GM23338 (cell line): ENCODE measurements around the gene EREG. TPM values are rescaled to one million over a fixed set of nuclear protein-coding genes. Genes with fewer than 3 reads are reported as not detected.

Experiments used
- ATAC-seq: fragments of 200-7000 bp; cut with Tn5 transposase; 3 replicates; pipeline ENCODE4 v1.9.1; 2020
- DNase-seq: peaks from one replicate; pipeline ENCODE4 v3.0.0-alpha.2; 2015; ENCODE audit warnings: low spot score
- H2AFZ ChIP-seq: fragments of 200-600 bp; sonication (generic); 2 replicates; pipeline ENCODE4 v1.8.0; 2016; ENCODE audit warnings: antibody characterized with exemption, mild to moderate bottlenecking, moderate library complexity
- H3F3A ChIP-seq: fragments of 200-600 bp; sonication (generic); replicated peaks from 2 replicates; pipeline ENCODE4 v1.8.0; 2017; ENCODE audit warnings: antibody characterized with exemption, mixed run types, low read depth
- H3K27ac ChIP-seq: fragments of 200-600 bp; sonication (generic); 2 replicates; pipeline ENCODE4 v1.6.1; 2016; ENCODE audit warnings: low read depth
- H3K27me3 ChIP-seq: fragments of 200-600 bp; sonication (generic); 2 replicates; pipeline ENCODE4 v1.8.0; 2016; ENCODE audit warnings: mild to moderate bottlenecking, mixed run types, moderate library complexity; ENCODE audit not compliant: insufficient read depth
- H3K36me3 ChIP-seq: fragments of 200-600 bp; sonication (generic); 2 replicates; pipeline ENCODE4 v1.8.0; 2016; ENCODE audit warnings: mild to moderate bottlenecking; ENCODE audit not compliant: insufficient read depth
- H3K4me1 ChIP-seq: fragments of 200-600 bp; sonication (generic); 2 replicates; pipeline ENCODE4 v1.8.0; 2016; ENCODE audit warnings: mild to moderate bottlenecking, moderate library complexity; ENCODE audit not compliant: insufficient read depth
- H3K4me2 ChIP-seq: fragments of 200-600 bp; sonication (generic); 2 replicates; pipeline ENCODE4 v1.7.1; 2017; ENCODE audit warnings: mixed run types
- H3K4me3 ChIP-seq: fragments of 200-600 bp; sonication (generic); 2 replicates; pipeline ENCODE4 v1.6.1; 2016; ENCODE audit warnings: mixed run types
- H3K79me2 ChIP-seq: fragments of 200-600 bp; sonication (generic); replicated peaks from 2 replicates; pipeline ENCODE4 v1.8.0; 2017; ENCODE audit warnings: mild to moderate bottlenecking; ENCODE audit not compliant: insufficient read depth
- H3K9me2 ChIP-seq: fragments of 200-600 bp; sonication (generic); 2 replicates; pipeline ENCODE4 v1.8.0; 2017; ENCODE audit not compliant: insufficient read depth
- H4K20me1 ChIP-seq: fragments of 200-600 bp; sonication (generic); replicated peaks from 2 replicates; pipeline ENCODE4 v1.8.0; 2017; ENCODE audit warnings: mild to moderate bottlenecking; ENCODE audit not compliant: insufficient read depth
- H3K27ac Mint-ChIP-seq: 2 replicates; pipeline ENCODE4 v1.8.0; 2020; ENCODE audit warnings: inconsistent platforms, mild to moderate bottlenecking, moderate library complexity, mixed read lengths
- H3K27me3 Mint-ChIP-seq: 3 replicates; pipeline ENCODE4 v1.8.0; 2022; ENCODE audit warnings: low read depth, mild to moderate bottlenecking, moderate library complexity, mixed read lengths, inconsistent platforms; ENCODE audit not compliant: insufficient read depth, poor library complexity
- H3K36me3 Mint-ChIP-seq: 3 replicates; pipeline ENCODE4 v1.8.0; 2021; ENCODE audit warnings: low read depth, mild to moderate bottlenecking, inconsistent platforms, moderate library complexity, mixed read lengths
- H3K4me1 Mint-ChIP-seq: 3 replicates; pipeline ENCODE4 v1.8.0; 2020; ENCODE audit warnings: mild to moderate bottlenecking, inconsistent platforms, mixed read lengths
- H3K4me3 Mint-ChIP-seq: 3 replicates; pipeline ENCODE4 v1.8.0; 2021; ENCODE audit warnings: moderate library complexity, mild to moderate bottlenecking, inconsistent platforms, mixed read lengths
- H3K9me3 Mint-ChIP-seq: 3 replicates; pipeline ENCODE4 v1.8.0; 2020; ENCODE audit warnings: moderate library complexity, mild to moderate bottlenecking, inconsistent platforms, mixed read lengths
- CREB1 ChIP-seq: fragments of 250-450 bp; sonication (Bioruptor Pico); IDR thresholded peaks from 2 replicates; pipeline ENCODE4 v1.5.0; 2020; ENCODE audit warnings: low read depth, mild to moderate bottlenecking, moderate library complexity
- CTCF ChIP-seq, 2 experiments: fragments of 200-600 bp in 1 of 2; sonication (generic) in 1 of 2; conservative IDR thresholded peaks; 2 replicates each; pipeline versions ENCODE4 v1.5.1 to v1.6.1; 2016 to 2017; ENCODE audit warnings: antibody characterized with exemption in 2 of 2, low read depth in 2 of 2, mild to moderate bottlenecking in 2 of 2, moderate library complexity in 1 of 2
- ETS1 ChIP-seq: IDR thresholded peaks from 2 replicates; pipeline ENCODE4 v1.6.1; 2016; ENCODE audit warnings: antibody characterized with exemption
- EZH2 ChIP-seq: fragments of 200-600 bp; sonication (generic); IDR thresholded peaks from one replicate; pipeline ENCODE4 v1.8.0; 2017; ENCODE audit warnings: antibody characterized with exemption, mild to moderate bottlenecking, low read depth; ENCODE audit not compliant: unreplicated experiment
- EZH2phosphoT487 ChIP-seq: fragments of 200-600 bp; sonication (generic); IDR thresholded peaks from one replicate; pipeline ENCODE4 v1.8.1; 2018; ENCODE audit warnings: antibody characterized with exemption; ENCODE audit not compliant: unreplicated experiment
- JUNB ChIP-seq: IDR thresholded peaks from one replicate; pipeline ENCODE4 v1.6.1; 2016; ENCODE audit warnings: antibody characterized with exemption; ENCODE audit not compliant: unreplicated experiment
- NANOG ChIP-seq: IDR thresholded peaks from 2 replicates; pipeline ENCODE4 v1.6.1; 2016; ENCODE audit warnings: antibody characterized with exemption, borderline replicate concordance
- POLR2AphosphoS5 ChIP-seq: IDR thresholded peaks from 2 replicates; pipeline ENCODE4 v1.6.1; 2016; ENCODE audit warnings: antibody characterized with exemption, low read depth
- REST ChIP-seq: IDR thresholded peaks from one replicate; pipeline ENCODE4 v1.6.1; 2018; ENCODE audit warnings: antibody characterized with exemption; ENCODE audit not compliant: unreplicated experiment
- STAT1 ChIP-seq: IDR thresholded peaks from one replicate; pipeline ENCODE4 v1.6.1; 2016; ENCODE audit warnings: antibody characterized with exemption; ENCODE audit not compliant: unreplicated experiment
- ZNF114 ChIP-seq: fragments of 250-450 bp; sonication (Bioruptor Pico); IDR thresholded peaks from 2 replicates; pipeline ENCODE4 v1.5.0; 2020; ENCODE audit warnings: mild to moderate bottlenecking, moderate library complexity
- ZNF331 ChIP-seq: fragments of 250-450 bp; sonication (Bioruptor Pico); IDR thresholded peaks from 2 replicates; pipeline ENCODE4 v1.5.0; 2020; ENCODE audit warnings: low read depth, mild to moderate bottlenecking, moderate library complexity
- ZNF462 ChIP-seq: fragments of 250-450 bp; sonication (Bioruptor Pico); IDR thresholded peaks from 2 replicates; pipeline ENCODE4 v1.5.0; 2020; ENCODE audit warnings: mild to moderate bottlenecking, moderate library complexity
- polyA plus RNA-seq: library from polyadenylated mRNA; unstranded; fragments of >200 nt; fragmentation: Nextera tagmentation; extraction: Ambion mirVana; gene quantifications from 2 replicates; pipeline ENCODE4 v1.2.1, GENCODE V29; 2016
- total RNA-seq: library from RNA; depleted of rRNA; stranded (reverse); fragments of >200 nt; shearing (Covaris generic); gene quantifications from 2 replicates; pipeline ENCODE4 v1.2.3, GENCODE V29; 2014

Gene EREG
- total and polyA plus RNA-seq, 2 experiments from 2014 or later = not detected

GRCh38 chr4:74410272-74410671, 45.3 kb downstream of the EREG start:
- no peak overlapping the region for H3K27ac ChIP-seq
- ATAC-seq (no peak), DNase-seq (peak; percentile 27)
- H3K79me2 ChIP-seq = no peaks in the 10 kb centered on the region
- H3K36me3 Mint-ChIP-seq = no peaks in the 10 kb centered on the region
- H3F3A ChIP-seq = no peaks in the 10 kb centered on the region
- H3K4me1 ChIP-seq = peaks cover 21% of the 10 kb centered on the region
- H4K20me1 ChIP-seq = no peaks in the 10 kb centered on the region
- no peaks in the 10 kb centered on the region for H3K27me3 Mint-ChIP-seq
- H2AFZ ChIP-seq = no peak overlapping the region; the same call in 1 of the 2 replicates
- no peak overlapping the region for H3K4me3 Mint-ChIP-seq
- H3K36me3 ChIP-seq = no peaks in the 10 kb centered on the region
- H3K4me1 Mint-ChIP-seq = peaks cover 16% of the 10 kb centered on the region
- peak overlapping the region; percentile 85 for H3K27ac Mint-ChIP-seq
- H3K4me3 ChIP-seq = no peak overlapping the region
- no peaks in the 10 kb centered on the region for H3K27me3 ChIP-seq
- H3K9me2 ChIP-seq = no peaks in the 10 kb centered on the region
- H3K4me2 ChIP-seq = peak overlapping the region; percentile 45; the same call in 1 of the 2 replicates
- TF ChIP-seq CTCF (conservative IDR thresholded peaks at IDR 0.05; ENCODE audit: low read depth in 2 of 2) (no peak), JUNB (no peak), ETS1 (no peak), ZNF114 (no peak), ZNF462 (CRISPR knock-in tag) (no peak), EZH2 (no peak), CREB1 (CRISPR knock-in tag) (no peak), EZH2phosphoT487 (no peak), NANOG (no peak), REST (no peak), ZNF331 (CRISPR knock-in tag) (no peak), POLR2AphosphoS5 (no peak), STAT1 (no peak)
- H3K9me3 Mint-ChIP-seq = no peaks in the 10 kb centered on the region
